ENCODE measurements around the gene EPS15.
"Not testable (repeated sequence)": the region's sequence is repeated elsewhere in the genome, so short reads cannot be mapped to it uniquely, and the experiment has no call there.

The EPS15 gene

DNA sequence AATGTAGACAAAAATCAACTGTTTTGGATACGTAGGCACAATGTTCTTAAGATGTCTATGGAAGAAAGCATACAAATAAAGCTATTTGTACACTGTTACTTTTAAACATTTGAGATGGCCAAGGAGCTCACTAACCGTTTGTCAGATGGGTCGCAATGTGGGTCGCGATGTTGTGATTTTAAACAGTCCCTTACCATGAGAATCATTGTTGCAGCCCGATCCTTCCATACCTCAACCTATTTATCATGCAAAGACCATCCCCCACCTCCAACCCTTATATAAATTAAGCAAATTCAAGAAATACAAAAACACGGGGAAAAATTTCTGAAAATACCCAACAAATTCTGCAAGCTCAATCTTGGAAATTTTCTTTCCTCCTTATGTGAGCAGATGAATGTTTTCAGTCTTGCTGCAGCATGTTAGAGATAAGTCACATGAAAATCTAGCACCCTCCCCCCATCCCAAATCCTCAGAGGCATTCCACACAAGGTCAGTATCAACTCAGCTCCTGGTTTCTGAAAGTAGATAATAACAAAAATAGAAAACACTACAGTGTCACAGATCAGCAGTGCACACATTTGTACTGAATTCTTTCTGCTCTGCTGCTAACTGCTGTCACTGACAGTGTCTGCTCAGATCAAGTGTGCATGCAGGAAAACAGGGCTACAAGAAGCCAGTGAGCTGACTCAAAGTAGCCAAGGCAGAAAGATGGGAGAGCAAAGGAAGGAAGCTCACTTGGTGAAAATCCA, 95.8 kb downstream of the EPS15 start:
- no peak for DNase-seq (ENCODE audit: low spot score)

DNA sequence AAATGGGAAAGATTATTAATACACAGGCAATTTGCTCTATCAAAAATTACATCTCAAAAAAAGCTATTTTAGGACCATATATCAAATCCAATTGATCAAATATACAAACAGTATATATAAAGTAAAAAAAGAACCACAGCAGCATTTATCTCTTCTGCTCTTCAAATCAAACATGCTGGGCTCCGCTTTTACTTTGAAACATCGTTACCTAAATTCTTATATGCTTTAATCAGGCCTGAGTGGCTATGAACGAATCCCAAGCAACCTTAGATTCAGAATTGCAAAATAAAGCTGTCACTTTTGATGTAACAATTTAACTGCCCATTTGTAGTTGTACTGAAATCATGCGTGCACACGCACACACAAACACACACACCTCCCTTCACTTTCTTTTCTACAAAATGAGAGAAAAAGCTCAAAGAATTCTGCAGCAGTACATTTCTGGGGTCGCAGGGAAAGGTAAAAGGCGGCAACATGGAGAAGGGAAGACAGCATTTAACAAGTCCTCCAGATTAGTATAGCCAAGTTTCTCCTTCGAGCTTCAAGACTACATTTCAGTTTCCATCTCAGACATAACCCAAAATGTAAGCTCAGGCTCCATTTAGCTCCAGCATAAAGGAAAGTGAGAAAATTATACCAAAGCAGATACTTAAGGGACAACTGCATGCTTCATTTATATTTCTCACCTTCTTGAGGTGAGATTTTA, 96.5 kb downstream of the EPS15 start:
- DNase-seq (ENCODE audit: low spot score), result no peak

DNA sequence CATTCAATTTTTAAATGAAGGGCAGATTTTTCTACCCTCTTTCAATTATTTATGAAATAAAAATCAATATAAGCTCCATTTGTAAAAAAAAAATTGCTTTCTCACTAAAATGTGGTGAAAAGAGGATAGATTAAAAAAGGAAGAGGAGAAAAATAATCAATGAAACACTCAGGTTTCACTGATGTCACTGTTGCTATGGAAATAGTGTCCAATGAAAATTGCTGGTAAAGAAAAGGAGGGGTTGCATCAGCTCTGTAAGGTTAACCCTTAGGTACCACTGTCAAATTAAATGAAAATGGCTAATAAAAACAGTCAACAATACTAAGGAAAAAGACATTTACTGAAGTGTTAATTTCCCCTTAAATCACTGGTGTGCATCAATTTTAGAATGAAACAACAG, 97.1 kb downstream of the EPS15 start:
- DNase-seq (ENCODE audit: low spot score), result peak; percentile 26

DNA sequence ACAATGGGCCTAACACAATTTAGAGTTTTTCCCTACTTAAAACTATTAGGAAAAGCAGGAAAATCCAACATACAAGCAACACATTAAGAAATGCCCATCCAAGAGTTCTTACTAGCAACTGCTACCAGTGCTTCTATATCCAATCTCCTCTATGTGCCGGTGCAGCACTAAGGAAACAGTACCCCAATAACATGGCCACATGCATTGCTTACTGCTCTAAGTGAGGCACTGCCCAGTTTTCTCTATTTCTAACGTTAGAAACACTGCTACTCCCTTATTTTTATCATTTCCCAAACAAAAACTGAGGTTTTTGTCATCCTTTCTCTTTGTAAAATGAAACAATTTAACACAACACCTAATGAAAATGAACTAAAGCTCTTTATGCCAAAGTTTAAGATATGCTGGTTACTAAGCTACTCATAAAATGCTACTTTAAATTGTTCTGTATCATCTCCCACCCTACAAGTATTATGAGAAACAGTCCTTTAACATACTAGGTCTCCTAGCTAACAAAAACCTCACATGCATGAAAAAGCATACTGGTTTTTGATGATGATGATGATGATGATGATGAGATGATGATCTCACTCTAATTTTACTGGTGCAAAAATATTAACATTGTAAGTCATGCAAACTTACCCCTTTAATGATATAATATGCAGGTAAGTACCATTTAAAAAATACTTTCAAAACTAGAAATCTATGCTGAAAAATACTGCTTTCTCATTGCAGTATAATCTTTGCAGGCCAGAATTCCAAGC, 98.0 kb downstream of the EPS15 start:
- no peak for DNase-seq (ENCODE audit: low spot score)

DNA sequence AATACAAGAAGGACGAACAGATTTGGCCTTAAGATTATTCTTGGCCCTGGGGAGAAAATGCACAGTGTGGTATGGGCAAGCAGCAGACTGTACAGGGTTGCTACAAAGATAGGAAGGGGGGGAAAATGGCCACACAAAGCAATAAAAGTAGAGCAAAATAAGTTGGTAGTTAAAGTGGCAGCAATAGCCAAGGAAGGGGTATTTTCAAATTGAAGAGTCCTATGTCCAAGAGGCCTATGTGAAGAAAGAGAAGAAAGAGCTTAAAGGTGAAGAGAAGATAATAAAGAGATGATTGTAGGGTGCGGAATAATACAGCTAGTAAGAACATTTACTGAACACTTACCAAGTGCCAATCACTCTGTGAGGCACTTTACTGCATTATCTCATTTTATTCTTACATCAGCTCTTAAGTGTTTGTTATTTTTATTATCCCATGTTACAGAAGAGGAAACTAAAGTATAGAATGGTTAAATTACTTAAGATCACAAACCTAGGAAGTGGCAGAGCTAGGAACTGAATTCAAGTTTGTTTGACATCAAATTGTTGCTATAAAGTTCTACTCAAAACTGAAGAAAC, 100.6 kb downstream of the EPS15 start:
- no peak for DNase-seq (ENCODE audit: low spot score)

DNA sequence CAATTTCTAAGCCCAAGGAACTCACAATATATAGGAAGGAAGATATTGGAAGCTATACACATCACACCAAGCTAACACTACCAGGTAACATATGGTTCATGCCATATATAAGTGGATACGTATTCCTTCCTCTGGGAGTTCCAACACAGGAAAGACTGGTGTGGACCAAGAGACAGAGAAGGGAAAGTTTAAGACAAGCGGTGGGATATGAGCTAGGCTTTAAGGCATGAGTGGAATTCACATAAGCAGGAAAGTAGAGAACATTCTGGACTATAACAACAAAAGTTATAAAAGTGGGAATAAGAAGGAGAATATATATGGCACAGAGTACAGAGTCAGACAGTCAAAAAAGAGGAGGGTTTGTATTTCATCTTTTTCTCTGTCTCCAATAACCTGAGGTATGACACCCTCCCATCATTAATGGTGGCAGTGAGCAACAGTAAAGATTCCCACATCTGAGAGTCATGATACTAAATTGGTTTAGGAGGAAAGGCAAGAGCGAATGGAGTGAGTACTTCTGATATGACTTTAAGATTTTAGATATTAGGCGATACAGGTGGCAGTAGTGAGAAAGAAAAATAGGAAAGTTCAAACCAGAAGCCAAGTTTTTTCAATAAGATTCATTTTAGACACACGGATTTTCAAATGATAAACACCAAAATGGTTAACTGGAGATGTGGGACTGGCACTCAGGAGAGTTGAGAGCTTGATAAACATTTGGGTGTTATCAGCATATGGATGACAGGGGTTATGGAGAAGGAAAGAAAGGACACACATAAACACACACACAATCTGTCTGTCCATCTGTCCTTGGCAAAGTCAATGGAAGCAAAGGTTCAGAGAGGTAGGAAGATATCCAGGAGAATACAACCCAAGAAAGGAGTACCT, 101.3 kb downstream of the EPS15 start:
- no peak for DNase-seq (ENCODE audit: low spot score)

DNA sequence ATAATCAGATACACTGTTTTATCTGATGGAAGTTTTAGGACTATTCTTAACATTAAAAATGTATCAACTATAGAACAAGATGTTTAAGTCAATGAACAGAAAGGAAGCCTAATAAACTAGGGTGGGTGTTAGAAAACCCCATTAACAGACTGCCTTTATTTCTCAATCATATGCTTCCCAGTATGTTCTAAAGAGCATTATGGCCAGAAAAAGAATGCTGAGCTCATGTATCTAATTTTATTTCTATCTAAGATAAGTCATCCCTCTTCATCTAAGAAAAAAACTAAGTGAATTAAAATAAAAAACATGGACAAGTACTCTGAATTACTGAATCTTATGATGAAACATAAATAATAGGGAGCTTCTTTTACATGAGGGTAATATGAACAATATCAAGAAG, 102.2 kb downstream of the EPS15 start:
- DNase-seq (ENCODE audit: low spot score), result no peak

DNA sequence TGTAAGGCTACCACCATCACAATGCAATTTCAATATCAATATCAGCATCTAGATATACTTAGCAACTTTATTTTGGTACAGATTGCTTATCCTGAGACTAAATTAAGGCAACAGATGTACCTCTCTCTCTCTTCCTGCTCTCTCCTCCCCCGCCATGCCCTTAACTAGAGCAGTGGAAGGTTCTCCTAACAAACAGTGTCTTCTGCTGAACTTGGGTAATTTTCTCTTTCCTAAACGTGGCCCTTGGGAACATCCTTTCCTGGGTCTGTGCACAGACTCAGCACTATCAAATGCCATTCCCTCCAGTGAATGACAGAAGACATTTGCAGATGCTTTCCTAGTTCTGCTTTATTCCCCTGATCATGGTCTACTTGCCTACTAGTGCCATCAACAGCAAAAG, 103.1 kb downstream of the EPS15 start:
- no peak for DNase-seq (ENCODE audit: low spot score)

DNA sequence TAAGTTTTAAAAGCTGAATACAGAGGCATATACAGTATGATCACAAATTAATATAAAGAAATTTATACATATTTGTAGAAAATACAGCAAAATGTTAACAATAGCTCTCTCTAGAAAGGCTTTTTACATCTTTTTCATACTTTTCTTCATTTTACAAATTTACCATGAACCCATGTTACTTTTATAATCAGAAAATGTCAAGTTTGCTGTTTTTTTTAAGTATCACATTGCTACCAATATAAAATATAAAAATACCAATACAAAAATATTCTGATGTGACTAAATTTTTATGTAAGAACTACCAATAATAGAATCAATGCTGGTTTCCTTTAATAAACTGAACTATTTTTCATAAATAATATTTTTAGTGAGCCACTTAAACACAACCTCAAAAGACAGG, 104.3 kb downstream of the EPS15 start:
- DNase-seq (ENCODE audit: low spot score), result no peak

DNA sequence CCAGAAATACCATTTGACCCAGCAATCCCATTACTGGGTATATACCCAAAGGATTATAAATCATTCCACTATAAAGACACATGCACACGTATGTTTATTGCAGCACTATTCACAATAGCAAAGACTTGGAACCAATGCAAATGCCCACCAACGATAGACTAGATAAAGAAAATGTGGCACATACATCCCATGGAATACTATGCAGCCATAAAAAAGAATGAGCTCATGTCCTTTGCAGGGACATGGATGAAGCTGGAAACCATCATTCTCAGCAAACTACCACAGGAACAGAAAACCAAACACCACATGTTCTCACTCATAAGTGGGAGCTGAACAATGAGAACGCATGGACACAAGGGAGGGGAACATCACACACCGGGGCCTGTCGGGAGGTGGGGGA, 107.2 kb downstream of the EPS15 start:
- DNase-seq (ENCODE audit: low spot score), result not testable (repeated sequence)

DNA sequence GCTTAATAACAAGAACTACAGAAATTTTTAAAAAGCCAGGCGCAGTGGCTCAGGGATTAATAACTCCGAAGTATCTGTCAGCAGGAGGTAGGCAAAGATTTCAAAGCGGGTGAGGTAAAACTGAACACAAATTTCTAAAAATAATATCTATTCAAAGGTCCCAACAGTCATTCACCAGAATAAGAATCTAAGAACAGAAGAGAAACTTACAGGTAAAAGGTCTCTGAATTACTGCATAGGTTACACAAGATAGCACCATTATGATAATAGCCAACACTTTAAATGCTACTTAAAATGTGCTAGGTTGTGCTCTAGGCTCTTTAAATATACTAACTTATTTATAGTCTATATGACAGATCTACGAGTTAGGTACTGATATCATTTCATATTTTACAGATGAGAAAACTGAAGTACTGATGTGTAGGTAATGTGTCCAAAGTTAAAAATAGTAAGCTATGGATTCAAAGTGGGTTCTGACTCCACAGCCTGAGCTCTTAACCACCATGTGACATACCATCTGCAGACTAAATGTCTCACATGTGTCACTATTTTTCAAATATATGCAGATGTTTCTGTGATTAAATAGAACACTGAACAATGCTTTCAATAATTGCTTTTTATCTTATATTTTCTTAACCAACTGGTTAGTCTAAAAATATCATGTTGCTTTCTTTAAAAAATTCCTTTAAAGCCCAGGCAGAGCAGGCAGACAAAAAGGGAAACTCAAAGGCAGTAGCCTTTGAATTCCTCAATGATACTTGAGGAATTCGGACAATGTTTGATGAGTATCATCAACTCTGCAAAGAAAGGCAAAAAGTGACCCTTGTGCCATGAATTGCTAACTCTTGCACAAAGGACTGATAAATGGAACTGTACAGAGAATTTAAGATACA, 108.3 kb downstream of the EPS15 start:
- no peak for DNase-seq (ENCODE audit: low spot score)

DNA sequence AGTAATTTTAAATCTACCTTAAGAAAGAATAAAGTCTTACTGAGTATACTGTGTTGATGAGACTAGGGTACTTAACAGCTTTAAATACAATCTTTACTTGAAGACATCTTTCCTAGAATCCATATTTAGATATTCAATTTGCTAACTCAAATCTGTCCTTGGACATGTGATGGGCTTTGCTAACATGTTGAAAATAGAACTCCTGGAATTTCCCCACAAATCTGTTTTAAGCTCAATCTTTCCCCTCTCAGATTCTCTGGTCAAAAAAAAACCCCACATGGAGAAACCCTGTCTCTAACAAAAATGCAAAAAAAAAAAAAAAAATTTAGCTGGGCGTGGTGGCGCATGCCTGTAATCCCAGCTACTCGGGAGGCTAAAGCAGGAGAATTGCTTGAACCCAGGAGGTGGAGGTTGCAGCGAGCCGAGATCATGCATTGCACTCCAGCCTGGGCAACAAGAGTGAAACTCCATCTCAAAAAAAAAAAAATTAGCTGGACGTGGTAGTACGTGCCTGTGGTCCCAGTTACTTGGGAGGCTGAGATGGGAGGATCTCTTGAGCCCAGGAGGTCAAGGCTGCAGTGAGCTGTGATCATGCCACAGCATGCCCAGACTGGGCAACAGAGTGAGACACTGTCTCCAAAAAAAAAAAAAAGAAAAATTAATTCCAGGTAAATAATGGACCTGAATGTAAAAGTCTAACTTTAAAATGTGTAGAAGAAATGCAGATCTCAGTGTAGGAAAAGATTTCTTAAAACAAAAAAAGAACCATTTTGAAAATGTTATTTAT, 109.1 kb downstream of the EPS15 start:
- not testable (repeated sequence) for DNase-seq (ENCODE audit: low spot score)

DNA sequence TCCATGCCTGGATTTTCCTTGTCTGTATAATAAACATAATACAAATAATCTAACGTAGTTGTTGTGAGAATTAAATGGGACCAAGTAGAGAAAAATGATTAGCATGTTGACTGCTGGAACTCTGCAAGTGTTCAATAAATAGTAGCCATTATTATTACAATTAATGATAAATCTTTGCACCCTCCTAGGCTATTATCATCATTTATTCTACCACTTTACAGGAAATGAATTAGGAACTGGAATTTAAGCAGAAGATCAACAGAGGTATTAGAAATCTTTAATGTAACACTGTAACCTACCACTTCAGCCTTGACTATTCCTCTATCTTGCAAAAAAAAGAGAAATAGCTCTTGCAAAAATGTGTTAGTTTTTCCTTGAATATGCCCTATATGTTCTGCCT, 126.8 kb downstream of the EPS15 start:
- DNase-seq (ENCODE audit: low spot score), result no peak

DNA sequence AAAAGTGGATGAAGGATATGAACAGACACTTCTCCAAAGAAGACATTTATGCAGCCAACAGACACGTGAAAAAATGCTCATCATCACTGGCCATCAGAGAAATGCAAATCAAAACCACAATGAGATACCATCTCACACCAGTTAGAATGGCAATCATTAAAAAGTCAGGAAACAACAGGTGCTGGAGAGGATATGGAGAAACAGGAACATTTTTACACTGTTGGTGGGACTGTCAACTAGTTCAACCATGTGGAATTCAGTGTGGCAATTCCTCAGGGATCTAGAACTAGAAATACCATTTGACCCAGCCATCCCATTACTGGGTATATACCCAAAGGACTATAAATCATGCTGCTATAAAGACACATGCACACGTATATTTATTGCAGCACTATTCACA, 128.4 kb downstream of the EPS15 start:
- DNase-seq (ENCODE audit: low spot score), result not testable (repeated sequence)

DNA sequence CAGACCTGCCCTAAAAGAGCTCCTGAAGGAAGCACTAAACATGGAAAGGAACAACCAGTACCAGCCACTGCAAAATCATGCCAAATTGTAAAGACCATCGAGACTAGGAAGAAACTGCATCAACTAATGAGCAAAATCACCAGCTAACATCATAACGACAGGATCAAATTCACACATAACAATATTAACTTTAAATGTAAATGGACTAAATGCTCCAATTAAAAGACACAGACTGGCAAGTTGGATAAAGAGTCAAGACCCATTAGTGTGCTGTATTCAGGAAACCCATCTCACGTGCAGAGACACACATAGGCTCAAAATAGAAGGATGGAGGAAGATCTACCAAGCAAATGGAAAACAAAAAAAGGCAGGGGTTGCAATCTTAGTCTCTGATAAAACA, 131.8 kb downstream of the EPS15 start:
- DNase-seq (ENCODE audit: low spot score), result not testable (repeated sequence)

DNA sequence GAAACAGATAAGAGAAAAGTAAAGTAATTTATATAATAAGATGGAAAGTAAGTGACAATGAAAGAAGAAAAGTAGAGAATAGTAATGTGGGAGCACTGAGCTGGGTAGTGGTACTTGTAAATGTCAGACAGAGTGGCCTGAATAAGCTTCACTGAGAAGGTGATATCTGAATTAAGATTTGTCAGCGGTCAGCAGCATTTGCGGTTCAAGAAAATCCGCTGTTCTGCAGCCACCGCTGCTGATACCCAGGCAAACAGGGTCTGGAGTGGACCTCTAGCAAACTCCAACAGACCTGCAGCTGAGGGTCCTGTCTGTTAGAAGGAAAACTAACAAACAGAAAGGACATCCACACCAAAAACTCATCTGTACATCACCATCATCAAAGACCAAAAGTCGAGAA, 132.8 kb downstream of the EPS15 start:
- not testable (repeated sequence) for DNase-seq (ENCODE audit: low spot score)

DNA sequence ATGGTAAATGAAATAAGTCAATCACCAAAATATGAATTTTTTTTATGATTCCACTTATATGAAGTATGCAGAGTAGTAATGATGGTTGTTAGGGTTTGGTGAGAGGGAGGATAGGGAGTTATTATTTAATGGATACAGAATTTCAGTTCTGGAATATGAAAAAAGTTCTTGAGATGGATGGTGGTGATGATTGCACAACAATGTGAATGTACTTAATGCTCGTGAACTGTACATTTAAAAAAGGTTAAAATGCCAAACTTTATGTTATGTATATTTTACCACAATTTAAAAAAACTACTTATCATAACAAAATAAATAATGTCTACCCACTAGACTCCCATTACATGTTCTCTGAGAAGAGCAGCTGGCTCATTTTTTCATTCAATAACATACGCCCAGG, 133.3 kb downstream of the EPS15 start:
- DNase-seq (ENCODE audit: low spot score), result no peak

DNA sequence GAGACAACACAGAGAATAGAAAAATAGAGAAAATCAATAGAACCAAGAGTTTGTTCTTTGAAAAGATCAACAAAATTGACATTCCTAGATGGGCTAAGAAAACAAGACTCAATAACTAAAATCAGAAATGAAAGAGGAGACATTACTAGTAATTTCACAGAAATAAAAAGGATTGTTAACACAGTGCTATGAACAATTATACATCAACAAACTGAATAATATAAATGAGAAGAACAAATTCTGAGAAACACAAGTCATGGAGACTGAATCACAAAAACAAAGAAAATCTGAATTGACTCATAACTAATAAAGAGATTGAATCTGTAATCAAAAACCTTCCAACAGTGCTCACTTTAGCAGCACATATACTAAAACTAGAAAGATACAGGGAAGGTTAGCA, 137.1 kb downstream of the EPS15 start:
- DNase-seq (ENCODE audit: low spot score), result no peak

DNA sequence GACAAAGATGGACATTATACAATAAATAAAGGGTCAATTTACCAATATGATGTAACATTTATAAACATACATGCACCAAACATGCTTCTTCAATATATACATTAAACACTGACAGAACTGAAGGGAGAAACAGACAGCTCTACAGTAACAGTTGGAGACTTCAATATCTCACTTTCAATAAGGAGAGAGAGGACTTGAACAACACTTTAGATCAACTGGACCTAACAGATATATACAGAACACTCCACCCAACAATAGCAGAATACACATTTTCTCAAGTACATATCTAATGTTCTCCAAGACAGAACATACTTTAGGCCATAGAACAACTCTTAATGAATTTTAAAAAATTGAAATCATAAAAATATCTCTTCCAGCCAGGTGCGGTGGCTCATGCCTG, 138.1 kb downstream of the EPS15 start:
- DNase-seq (ENCODE audit: low spot score), result no peak

DNA sequence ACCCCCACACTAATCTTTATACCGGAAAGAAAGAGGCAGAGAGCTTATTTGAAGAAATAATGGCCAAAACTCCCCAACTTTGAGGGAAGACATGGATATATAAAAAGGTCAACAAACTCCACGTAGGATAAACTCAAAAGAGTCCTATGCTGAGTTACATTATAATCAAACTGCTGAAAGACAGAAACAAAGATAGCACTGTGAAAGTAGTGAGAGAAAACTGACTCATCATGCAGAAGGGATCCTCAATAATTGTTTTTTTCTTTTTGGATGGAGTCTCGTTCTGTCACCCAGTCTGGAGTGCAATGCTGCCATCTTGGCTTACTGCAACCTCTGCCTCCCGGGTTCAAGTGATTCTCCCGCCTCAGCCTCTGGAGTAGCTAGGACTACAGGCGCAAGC, 140.2 kb downstream of the EPS15 start:
- no peak for DNase-seq (ENCODE audit: low spot score)

Data from CD4-positive, alpha-beta T cell treated with Interleukin-15 for 4 hours (primary cell).